Liver (tissue), 9 donors: Measurements from ENCODE around the gene CALY. TPM values are rescaled to one million over a fixed set of nuclear protein-coding genes. Genes with fewer than 3 reads are reported as not detected.
"Not testable (repeated sequence)": the region's sequence is repeated elsewhere in the genome, so short reads cannot be mapped to it uniquely, and the experiment has no call there.

ENCODE experiments used
- DNase-seq: peaks from one replicate; pipeline ENCODE4 v3.0.0-alpha.2; 2017; ENCODE audit warnings: low spot score
- H3K27ac ChIP-seq, 2 donors: one replicate each; pipeline ENCODE4 v1.7.0; 2013; ENCODE audit warnings: inconsistent platforms in 2 of 2, low read length in 2 of 2, control low read depth in 1 of 2, low read depth in 1 of 2, mild to moderate bottlenecking in 1 of 2
- H3K27me3 ChIP-seq, 4 donors: one replicate each; pipeline versions ENCODE4 v1.6.1 to v1.7.0; 2013; ENCODE audit warnings: low read length in 3 of 4, inconsistent platforms in 1 of 4, mild to moderate bottlenecking in 1 of 4, moderate library complexity in 1 of 4; ENCODE audit not compliant: control insufficient read depth in 4 of 4, insufficient read depth in 4 of 4
- H3K36me3 ChIP-seq, 4 donors: one replicate each; pipeline versions ENCODE4 v1.6.1 to v1.7.0; 2013; ENCODE audit warnings: low read length in 3 of 4, mild to moderate bottlenecking in 3 of 4, low read depth in 1 of 4, moderate library complexity in 1 of 4; ENCODE audit not compliant: control insufficient read depth in 4 of 4, insufficient read depth in 3 of 4
- H3K4me1 ChIP-seq, 4 donors: one replicate each; pipeline versions ENCODE4 v1.6.1 to v1.7.0; 2013; ENCODE audit warnings: low read length in 3 of 4, mild to moderate bottlenecking in 3 of 4, moderate library complexity in 1 of 4; ENCODE audit not compliant: control insufficient read depth in 4 of 4, insufficient read depth in 4 of 4
- H3K4me3 ChIP-seq, 3 donors: one replicate each; pipeline versions ENCODE4 v1.6.1 to v1.7.0; 2013; ENCODE audit warnings: low read length in 3 of 3, control low read depth in 1 of 3, low read depth in 1 of 3, mild to moderate bottlenecking in 1 of 3
- H3K9ac ChIP-seq, 2 donors: one replicate each; pipeline ENCODE4 v1.7.0; 2013; ENCODE audit warnings: low read length in 2 of 2, mild to moderate bottlenecking in 2 of 2, moderate library complexity in 2 of 2, control low read depth in 1 of 2, low read depth in 1 of 2
- H3K9me3 ChIP-seq, 4 donors: one replicate each; pipeline versions ENCODE4 v1.6.1 to v1.7.0; 2013; ENCODE audit warnings: low read length in 3 of 4; ENCODE audit not compliant: control insufficient read depth in 4 of 4
- EGR1 ChIP-seq, 2 donors: IDR thresholded peaks; 2 replicates each; pipeline ENCODE4 v1.6.1; 2016 to 2018; ENCODE audit warnings: antibody characterized with exemption in 2 of 2, low read depth in 2 of 2
- FOXA1 ChIP-seq: IDR thresholded peaks from 2 replicates; pipeline ENCODE4 v1.6.1; 2016; ENCODE audit warnings: antibody characterized with exemption
- FOXA2 ChIP-seq: IDR thresholded peaks from 2 replicates; pipeline ENCODE4 v1.6.1; 2016; ENCODE audit warnings: antibody characterized with exemption
- GABPA ChIP-seq, 2 donors: IDR thresholded peaks in 1 of 2; conservative IDR thresholded peaks in 1 of 2; 2 replicates each; pipeline ENCODE4 v1.6.1; 2016; ENCODE audit warnings: antibody characterized with exemption in 2 of 2, mild to moderate bottlenecking in 1 of 2, moderate library complexity in 1 of 2
- HNF4A ChIP-seq, 2 donors: conservative IDR thresholded peaks; 2 replicates each; pipeline ENCODE4 v1.6.1; 2016; ENCODE audit warnings: antibody characterized with exemption in 2 of 2, mild to moderate bottlenecking in 2 of 2
- HNF4G ChIP-seq: IDR thresholded peaks from 2 replicates; pipeline ENCODE4 v1.6.1; 2016; ENCODE audit warnings: antibody characterized with exemption
- JUND ChIP-seq, 2 donors: IDR thresholded peaks; 2 replicates each; pipeline ENCODE4 v1.6.1; 2016; ENCODE audit warnings: antibody characterized with exemption in 2 of 2
- MAX ChIP-seq: IDR thresholded peaks from 2 replicates; pipeline ENCODE4 v1.6.1; 2016; ENCODE audit warnings: antibody characterized with exemption
- NR2F2 ChIP-seq: IDR thresholded peaks from 2 replicates; pipeline ENCODE4 v1.6.1; 2016; ENCODE audit warnings: antibody characterized with exemption
- RAD21 ChIP-seq, 2 donors: IDR thresholded peaks; 2 replicates each; pipeline ENCODE4 v1.6.1; 2016; ENCODE audit warnings: antibody characterized with exemption in 2 of 2, mild to moderate bottlenecking in 2 of 2
- REST ChIP-seq: IDR thresholded peaks from 2 replicates; pipeline ENCODE4 v1.6.1; 2016; ENCODE audit warnings: antibody characterized with exemption, mild to moderate bottlenecking
- RXRA ChIP-seq, 2 donors: IDR thresholded peaks; 2 replicates each; pipeline ENCODE4 v1.6.1; 2017 to 2018; ENCODE audit warnings: antibody characterized with exemption in 2 of 2, mild to moderate bottlenecking in 1 of 2
- SP1 ChIP-seq: IDR thresholded peaks from 2 replicates; pipeline ENCODE4 v1.6.1; 2018; ENCODE audit warnings: antibody characterized with exemption, mild to moderate bottlenecking
- TAF1 ChIP-seq: conservative IDR thresholded peaks from 2 replicates; pipeline ENCODE4 v1.6.1; 2016; ENCODE audit warnings: antibody characterized with exemption, mild to moderate bottlenecking
- YY1 ChIP-seq: IDR thresholded peaks from 2 replicates; pipeline ENCODE4 v1.6.1; 2016; ENCODE audit warnings: antibody characterized with exemption, mild to moderate bottlenecking
- WGBS: extraction: QIAGEN DNeasy Blood & Tissue Kit; methylation state at CpG from one replicate; pipeline ENCODE4 v1.1.7; 2013; 5-methylcytosine and 5-hydroxymethylcytosine counted together
- polyA plus RNA-seq, 2 donors: library from polyadenylated mRNA; stranded (reverse) in 1 of 2; unstranded in 1 of 2; fragments of 200-250 nt in 1 of 2; fragments of >200 nt in 1 of 2; fragmentation: Nextera tagmentation in 1 of 2; extraction: Ambion mirVana in 1 of 2; gene quantifications; one replicate each; pipeline versions ENCODE4 v1.2.1 to v1.2.3, GENCODE V29; 2013 to 2015
- total RNA-seq, 2 donors: library from RNA; depleted of rRNA; stranded (reverse); fragments of >200 nt; gene quantifications; one replicate each; pipeline ENCODE4 v1.2.3, GENCODE V29; 2014
- TF ChIP-seq, protein P1 (sequence below): fragments of 150-350 bp; IDR thresholded peaks from 2 replicates; pipeline ENCODE4 v1.5.1; 2017; ENCODE audit warnings: improper control_type of control experiment, low read depth, low read length; ENCODE audit not compliant: missing input control
- TF ChIP-seq, protein P2 (sequence below): IDR thresholded peaks from 2 replicates; pipeline ENCODE4 v1.6.1; 2016; ENCODE audit warnings: antibody characterized with exemption
- donor health status: healthy.
- donor health status: healthy.
- donor health status: healthy.
- donor health status: healthy.
- donor health status: healthy.

The CALY gene
- total and polyA plus RNA-seq, 4 donors, result 0.07 TPM; not detected in 3

DNA sequence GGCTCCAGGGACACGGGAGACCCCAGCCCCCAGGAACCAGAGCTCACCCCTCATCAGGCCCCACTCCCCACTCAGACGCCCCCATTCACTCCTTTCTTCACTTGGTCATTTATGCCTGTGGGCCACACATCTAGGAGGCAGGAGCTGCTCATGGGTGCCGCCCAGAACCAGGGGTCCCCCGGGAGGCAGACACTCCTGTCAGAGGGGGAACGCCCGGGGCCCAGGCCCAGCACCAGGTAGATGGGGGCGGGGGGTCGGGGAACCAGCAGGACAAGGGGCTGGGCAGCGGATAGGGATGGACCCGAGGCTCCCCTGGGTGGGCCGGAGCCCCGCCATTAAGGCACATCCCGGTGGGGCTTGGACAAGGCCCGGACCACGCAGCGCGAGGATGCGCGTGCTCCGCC, 11.8 kb downstream of the CALY start:
- Histone ChIP-seq H3K36me3 (no peaks in the 10 kb centered on the region), H3K27ac (no peak overlapping the region), H3K27me3 (peaks cover 0 to 17% (median 8%) of the 10 kb centered on the region in 4 donors), H3K9ac (no peak overlapping the region), H3K9me3 (no peaks in the 10 kb centered on the region), H3K4me3 (peak overlapping the region in 1 of 3 donors; percentile 46), H3K4me1 (peaks cover 2 to 20% (median 7%) of the 10 kb centered on the region in 4 donors)
- no peak for DNase-seq
- TF ChIP-seq HNF4G (no peak), MAX (no peak), SP1 (no peak), EGR1 (IDR thresholded peaks at IDR 0.05; ENCODE audit: low read depth in 2 of 2) (no peak), RAD21 (IDR thresholded peaks at IDR 0.05) (no peak), TAF1 (no peak), HNF4A (conservative IDR thresholded peaks at IDR 0.05) (no peak), YY1 (no peak), FOXA2 (no peak), NR2F2 (no peak), GABPA (IDR thresholded peaks at IDR 0.05 in 1 of 2, conservative IDR thresholded peaks at IDR 0.05 in 1 of 2) (no peak)
- TF ChIP-seq, protein P1, sequence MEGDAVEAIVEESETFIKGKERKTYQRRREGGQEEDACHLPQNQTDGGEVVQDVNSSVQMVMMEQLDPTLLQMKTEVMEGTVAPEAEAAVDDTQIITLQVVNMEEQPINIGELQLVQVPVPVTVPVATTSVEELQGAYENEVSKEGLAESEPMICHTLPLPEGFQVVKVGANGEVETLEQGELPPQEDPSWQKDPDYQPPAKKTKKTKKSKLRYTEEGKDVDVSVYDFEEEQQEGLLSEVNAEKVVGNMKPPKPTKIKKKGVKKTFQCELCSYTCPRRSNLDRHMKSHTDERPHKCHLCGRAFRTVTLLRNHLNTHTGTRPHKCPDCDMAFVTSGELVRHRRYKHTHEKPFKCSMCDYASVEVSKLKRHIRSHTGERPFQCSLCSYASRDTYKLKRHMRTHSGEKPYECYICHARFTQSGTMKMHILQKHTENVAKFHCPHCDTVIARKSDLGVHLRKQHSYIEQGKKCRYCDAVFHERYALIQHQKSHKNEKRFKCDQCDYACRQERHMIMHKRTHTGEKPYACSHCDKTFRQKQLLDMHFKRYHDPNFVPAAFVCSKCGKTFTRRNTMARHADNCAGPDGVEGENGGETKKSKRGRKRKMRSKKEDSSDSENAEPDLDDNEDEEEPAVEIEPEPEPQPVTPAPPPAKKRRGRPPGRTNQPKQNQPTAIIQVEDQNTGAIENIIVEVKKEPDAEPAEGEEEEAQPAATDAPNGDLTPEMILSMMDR, result no peak
- TF ChIP-seq, protein P2, sequence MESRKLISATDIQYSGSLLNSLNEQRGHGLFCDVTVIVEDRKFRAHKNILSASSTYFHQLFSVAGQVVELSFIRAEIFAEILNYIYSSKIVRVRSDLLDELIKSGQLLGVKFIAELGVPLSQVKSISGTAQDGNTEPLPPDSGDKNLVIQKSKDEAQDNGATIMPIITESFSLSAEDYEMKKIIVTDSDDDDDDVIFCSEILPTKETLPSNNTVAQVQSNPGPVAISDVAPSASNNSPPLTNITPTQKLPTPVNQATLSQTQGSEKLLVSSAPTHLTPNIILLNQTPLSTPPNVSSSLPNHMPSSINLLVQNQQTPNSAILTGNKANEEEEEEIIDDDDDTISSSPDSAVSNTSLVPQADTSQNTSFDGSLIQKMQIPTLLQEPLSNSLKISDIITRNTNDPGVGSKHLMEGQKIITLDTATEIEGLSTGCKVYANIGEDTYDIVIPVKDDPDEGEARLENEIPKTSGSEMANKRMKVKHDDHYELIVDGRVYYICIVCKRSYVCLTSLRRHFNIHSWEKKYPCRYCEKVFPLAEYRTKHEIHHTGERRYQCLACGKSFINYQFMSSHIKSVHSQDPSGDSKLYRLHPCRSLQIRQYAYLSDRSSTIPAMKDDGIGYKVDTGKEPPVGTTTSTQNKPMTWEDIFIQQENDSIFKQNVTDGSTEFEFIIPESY, result no peak
- 29% methylated on average over 20 of the region's 20 CpGs for whole genome bisulfite sequencing

- Histone ChIP-seq H3K27me3 (peaks cover 0 to 17% (median 8%) of the 10 kb centered on the region in 4 donors), H3K27ac (no peak overlapping the region)
- peak; percentile 68 for DNase-seq
Observed at GRCh38 chr10:133324198-133324792, 12.4 kb downstream of the CALY start.

DNA sequence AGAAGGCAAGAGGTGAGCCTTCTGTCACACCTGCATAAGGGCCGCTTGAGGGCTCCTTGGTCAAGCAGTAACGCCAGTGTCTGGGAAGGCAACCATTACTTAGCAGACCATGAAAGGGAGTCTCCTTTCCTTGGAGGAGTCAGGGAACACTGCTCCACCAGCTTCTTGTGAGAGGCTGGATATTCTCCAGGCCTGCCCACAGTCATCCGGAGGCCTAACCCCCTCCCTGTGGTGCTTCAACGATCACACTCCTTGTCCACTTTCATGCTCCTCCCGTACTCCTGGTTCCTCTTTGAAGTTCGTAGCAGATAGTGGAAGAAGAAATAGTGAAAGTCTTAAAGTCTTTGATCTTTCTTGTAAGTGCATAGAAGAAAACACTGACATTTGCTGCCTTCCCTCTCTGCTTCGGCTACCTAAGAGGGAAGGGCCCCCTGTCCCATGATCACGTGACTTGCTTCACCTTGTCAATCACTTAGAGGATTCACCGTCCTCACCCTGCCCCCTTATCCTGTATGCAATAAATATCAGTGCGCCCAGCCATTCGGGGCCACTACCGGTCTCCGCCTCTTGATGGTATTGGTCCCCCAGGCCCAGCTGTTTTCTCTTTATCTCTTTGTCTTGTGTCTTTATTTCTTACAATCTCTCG, 14.5 kb downstream of the CALY start:
- H3K9me3 ChIP-seq, H3K27ac ChIP-seq, H3K9ac ChIP-seq, H3K27me3 ChIP-seq, H3K36me3 ChIP-seq, DNase-seq, H3K4me3 ChIP-seq: not testable (repeated sequence)
- WGBS, result 87% methylated on average over 12 of the region's 14 CpGs
- H3K4me1 ChIP-seq, result peaks cover 2 to 22% (median 12%) of the 10 kb centered on the region in 4 donors

More at GRCh38 chr10:133324198-133324792, 12.4 kb downstream of the CALY start:
- TF ChIP-seq EGR1 (IDR thresholded peaks at IDR 0.05; ENCODE audit: low read depth in 2 of 2), result no peak
- no peak for TF ChIP-seq REST
- TF ChIP-seq GABPA (IDR thresholded peaks at IDR 0.05 in 1 of 2, conservative IDR thresholded peaks at IDR 0.05 in 1 of 2), result no peak
- TF ChIP-seq HNF4G, result no peak
- no peak for TF ChIP-seq FOXA1
- no peak for TF ChIP-seq TAF1
- no peak for TF ChIP-seq JUND (IDR thresholded peaks at IDR 0.05)
- peak; percentile 20 to 64 for TF ChIP-seq RXRA (IDR thresholded peaks at IDR 0.05)
- no peak for TF ChIP-seq NR2F2
- peak overlapping the region in 2 of 3 donors; percentile 45 to 52 for H3K4me3 ChIP-seq
- H3K36me3 ChIP-seq, result no peaks in the 10 kb centered on the region
- 6% methylated on average over 13 of the region's 13 CpGs for WGBS
- no peaks in the 10 kb centered on the region for H3K9me3 ChIP-seq
- no peak overlapping the region for H3K9ac ChIP-seq
- peaks cover 2 to 16% (median 7%) of the 10 kb centered on the region in 4 donors for H3K4me1 ChIP-seq
